Right atrium auricular region (tissue), 2 donors: ENCODE results near the gene PTH2. TPM values are rescaled to one million over a fixed set of nuclear protein-coding genes. Genes with fewer than 3 reads are reported as not detected.

Experiments
- DNase-seq: peaks from one replicate; pipeline ENCODE4 v3.0.0-alpha.2; 2019; ENCODE audit warnings: low spot score
- H3K27ac ChIP-seq, 2 donors: fragments of 200-600 bp; sonication (generic); 1 replicate in 1 of 2; 2 replicates in 1 of 2; pipeline ENCODE4 v1.5.1; 2016 to 2019
- H3K27me3 ChIP-seq, 2 donors: fragments of 200-600 bp; sonication (generic); one replicate each; pipeline versions ENCODE4 v1.5.1 to v1.6.0; 2017 to 2019
- H3K36me3 ChIP-seq: fragments of 200-600 bp; sonication (generic); one replicate; pipeline ENCODE4 v1.5.1; 2016
- H3K4me1 ChIP-seq, 2 donors: fragments of 200-600 bp; sonication (generic); one replicate each; pipeline versions ENCODE4 v1.5.1 to v1.6.0; 2017 to 2019
- H3K4me3 ChIP-seq, 2 donors: fragments of 200-600 bp; sonication (generic); 1 replicate in 1 of 2; 2 replicates in 1 of 2; pipeline ENCODE4 v1.5.1; 2017 to 2019; ENCODE audit warnings: mild to moderate bottlenecking in 1 of 2, moderate library complexity in 1 of 2
- H3K9me3 ChIP-seq, 2 donors: fragments of 200-600 bp; sonication (generic); one replicate each; pipeline ENCODE4 v1.5.1; 2019
- CTCF ChIP-seq, 2 donors: fragments of 200-600 bp; sonication (generic); IDR thresholded peaks; one replicate each; pipeline ENCODE4 v1.5.1; 2019; ENCODE audit warnings: antibody characterized with exemption in 2 of 2
- total RNA-seq, 2 donors: library from RNA; depleted of rRNA; stranded (reverse); fragments of >200 nt; gene quantifications; one replicate each; pipeline ENCODE4 v1.1.0, GENCODE V29; 2016

Gene PTH2
- total RNA-seq, 2 donors from 2014 or later, result not detected

DNA sequence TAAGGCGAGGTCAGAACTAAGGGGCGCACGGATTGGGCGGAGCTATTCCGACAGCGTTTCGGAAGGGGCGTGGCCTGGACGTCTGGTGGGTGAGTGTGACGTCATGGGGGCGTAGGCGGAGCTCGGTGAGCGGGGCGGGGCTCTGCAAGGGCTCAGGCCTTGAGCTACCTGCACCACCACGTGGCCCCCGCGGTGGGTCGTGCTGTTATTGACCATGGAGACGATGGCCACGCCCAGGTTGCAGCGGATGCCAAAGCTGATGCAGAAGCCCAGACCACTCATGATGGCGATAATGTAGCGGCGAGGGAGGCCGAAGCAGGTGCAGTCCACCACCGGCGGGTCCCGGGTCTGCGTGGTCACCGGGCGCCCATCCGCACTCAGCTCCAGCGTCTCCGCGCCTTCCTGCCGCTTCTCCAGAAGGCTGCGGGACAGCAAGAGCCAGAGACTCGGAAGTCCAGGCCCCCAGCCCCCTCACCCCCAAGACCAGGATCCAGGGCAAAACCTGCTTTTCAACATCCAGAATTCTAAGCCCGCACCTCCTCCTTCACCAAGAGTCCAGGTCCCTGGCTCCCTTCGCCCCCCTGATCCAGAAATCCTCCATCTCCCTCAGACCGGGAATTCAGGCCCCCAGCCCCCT lies 13.3 kb upstream of the PTH2 start:
- DNase-seq, result no peak
- no peak overlapping the region for H3K27ac ChIP-seq

DNA sequence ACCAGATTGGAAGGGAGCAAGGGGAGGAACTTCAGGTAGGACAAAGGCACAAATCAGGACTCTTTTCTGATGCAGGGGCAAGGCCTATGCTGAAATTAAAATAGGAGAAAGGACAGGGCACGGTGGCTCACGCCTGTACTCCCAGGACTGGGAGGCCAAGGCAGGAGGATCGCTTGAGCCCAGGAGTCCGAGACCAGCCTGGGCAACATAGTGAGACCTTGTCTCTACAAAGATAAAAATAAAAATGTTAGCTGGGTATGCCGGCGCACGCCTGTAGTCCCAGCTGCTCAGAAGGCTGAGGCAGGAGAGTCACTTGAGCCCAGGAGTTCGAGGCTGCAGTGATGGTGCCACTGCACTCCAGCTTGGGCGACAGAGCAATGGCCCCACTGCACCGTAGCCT lies 12.4 kb upstream of the PTH2 start:
- TF ChIP-seq CTCF (IDR thresholded peaks at IDR 0.05), result no peak
- H3K4me1 ChIP-seq, result peaks cover 0 to 6% of the 10 kb centered on the region in 2 donors
- no peak overlapping the region for H3K4me3 ChIP-seq
- no peaks in the 10 kb centered on the region for H3K36me3 ChIP-seq
- H3K9me3 ChIP-seq, result no peaks in the 10 kb centered on the region
- no peak for DNase-seq
- peaks cover 10 to 23% of the 10 kb centered on the region in 2 donors for H3K27me3 ChIP-seq
- no peak overlapping the region for H3K27ac ChIP-seq

More for the DNA sequence above, 13.3 kb upstream of the PTH2 start:
- H3K36me3 ChIP-seq, result no peaks in the 10 kb centered on the region
- no peaks in the 10 kb centered on the region for H3K9me3 ChIP-seq
- H3K4me1 ChIP-seq, result peaks cover 0 to 12% of the 10 kb centered on the region in 2 donors
- no peak for TF ChIP-seq CTCF (IDR thresholded peaks at IDR 0.05)
- H3K4me3 ChIP-seq, result no peak overlapping the region
- peaks cover 10 to 23% of the 10 kb centered on the region in 2 donors for H3K27me3 ChIP-seq

DNA sequence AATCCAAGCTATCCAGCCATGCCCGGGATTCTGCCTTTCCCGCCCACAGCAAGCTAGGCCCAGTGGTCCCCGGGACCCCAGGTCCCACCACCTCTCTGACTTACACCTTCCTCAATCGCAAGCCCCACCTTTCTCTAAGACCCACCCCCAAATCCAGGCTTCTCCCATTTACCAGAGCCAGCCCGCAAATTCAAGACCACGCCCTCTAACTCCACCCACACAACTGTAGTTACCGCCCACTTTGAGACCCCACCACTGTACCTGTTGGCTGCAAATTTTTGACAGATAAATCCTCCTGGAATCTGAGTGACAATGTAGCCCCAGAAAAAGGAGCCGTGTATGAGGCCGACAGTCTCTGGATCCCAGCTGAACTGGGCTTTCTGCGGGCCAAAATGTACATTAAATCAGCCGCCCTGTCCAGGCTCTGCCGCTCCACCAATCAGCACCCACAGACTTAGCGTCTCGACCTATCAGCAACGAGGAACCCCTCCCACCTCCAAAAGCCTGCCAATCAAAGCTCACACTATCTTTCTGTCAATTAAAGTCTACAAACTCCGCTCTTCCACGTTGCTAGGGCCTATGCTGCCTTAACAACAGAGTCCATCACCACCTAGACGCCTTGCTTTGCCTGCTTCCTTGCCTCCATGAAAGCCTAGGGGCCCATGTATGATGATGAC lies 11.8 kb upstream of the PTH2 start:
- H3K9me3 ChIP-seq, result no peaks in the 10 kb centered on the region
- H3K27ac ChIP-seq, result no peak overlapping the region
- no peaks in the 10 kb centered on the region for H3K36me3 ChIP-seq
- DNase-seq, result no peak
- no peak overlapping the region for H3K4me3 ChIP-seq
- H3K27me3 ChIP-seq, result peaks cover 10 to 23% of the 10 kb centered on the region in 2 donors
- TF ChIP-seq CTCF (IDR thresholded peaks at IDR 0.05), result no peak
- peaks cover 0 to 6% of the 10 kb centered on the region in 2 donors for H3K4me1 ChIP-seq

GRCh38 chr19:49433240-49433901 lies 10.1 kb upstream of the PTH2 start:
- Histone ChIP-seq H3K9me3 (no peaks in the 10 kb centered on the region), H3K36me3 (no peaks in the 10 kb centered on the region), H3K4me1 (peaks cover 0 to 11% of the 10 kb centered on the region in 2 donors), H3K27ac (no peak overlapping the region), H3K27me3 (peaks cover 13 to 32% of the 10 kb centered on the region in 2 donors), H3K4me3 (no peak overlapping the region)
- DNase-seq, result no peak
- no peak for TF ChIP-seq CTCF (IDR thresholded peaks at IDR 0.05)

- H3K9me3 ChIP-seq, result no peaks in the 10 kb centered on the region
- peaks cover 0 to 18% of the 10 kb centered on the region in 2 donors for H3K4me1 ChIP-seq
- H3K4me3 ChIP-seq, result no peak overlapping the region
- no peaks in the 10 kb centered on the region for H3K36me3 ChIP-seq
- no peak overlapping the region for H3K27ac ChIP-seq
- no peak for TF ChIP-seq CTCF (IDR thresholded peaks at IDR 0.05)
- H3K27me3 ChIP-seq, result peaks cover 23 to 41% of the 10 kb centered on the region in 2 donors
- no peak for DNase-seq
Measured at GRCh38 chr19:49432141-49433073, 9.2 kb upstream of the PTH2 start.
